GM19397 (cell line): ENCODE data around the gene EXOC7.

Experiments
- ATAC-seq: cut with Tn5 transposase; IDR thresholded peaks from one replicate; pipeline ENCODE4 v1.9.1; 2021; ENCODE audit warnings: mild to moderate bottlenecking, moderate library complexity; ENCODE audit not compliant: unreplicated experiment

The EXOC7 gene

DNA sequence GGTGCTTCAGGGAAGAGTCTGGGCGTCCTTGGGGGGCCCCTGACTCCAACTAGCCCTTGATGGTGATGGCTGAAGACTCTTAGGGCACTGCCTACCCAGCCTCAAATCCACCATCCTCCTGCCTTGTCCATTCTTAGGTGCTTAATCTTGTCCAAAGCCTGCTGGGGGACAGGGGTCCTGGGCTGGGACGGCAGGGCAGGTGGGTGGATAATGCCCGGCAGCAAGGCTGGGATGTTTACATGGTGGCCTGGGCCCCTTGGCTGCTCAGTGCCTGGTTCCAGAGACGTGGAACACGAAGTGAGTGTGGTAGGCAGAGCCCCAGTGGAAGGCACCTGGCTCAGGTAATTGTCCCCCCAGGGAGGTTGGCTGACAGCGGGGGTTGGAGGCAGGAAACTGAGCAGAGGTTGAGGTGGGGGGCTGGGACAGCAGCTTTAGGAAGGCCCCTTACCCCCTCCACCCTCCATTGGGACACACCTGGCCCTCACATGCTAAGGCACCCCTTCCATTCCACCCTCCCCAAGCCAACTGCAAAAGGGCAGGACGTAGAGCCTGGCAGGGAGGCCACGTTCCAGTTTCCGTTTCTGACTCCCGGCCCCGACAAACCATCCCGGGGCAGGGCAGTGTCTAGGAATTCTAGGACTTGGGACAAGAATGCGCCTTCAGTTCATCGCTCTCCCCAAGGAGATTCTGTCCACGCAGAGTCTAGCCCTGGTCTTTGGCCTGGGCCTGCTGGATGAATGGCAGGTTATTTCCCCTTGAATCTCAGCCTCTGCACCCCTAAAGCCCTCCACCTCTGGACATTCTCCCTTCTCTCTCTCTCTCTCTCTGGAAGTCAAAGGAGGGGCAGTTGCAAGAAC is 35.5 kb upstream of the EXOC7 start:
- ATAC-seq: no peak

- no peak for ATAC-seq
Measured at GRCh38 chr17:76138234-76138895, 34.8 kb upstream of the EXOC7 start.

DNA sequence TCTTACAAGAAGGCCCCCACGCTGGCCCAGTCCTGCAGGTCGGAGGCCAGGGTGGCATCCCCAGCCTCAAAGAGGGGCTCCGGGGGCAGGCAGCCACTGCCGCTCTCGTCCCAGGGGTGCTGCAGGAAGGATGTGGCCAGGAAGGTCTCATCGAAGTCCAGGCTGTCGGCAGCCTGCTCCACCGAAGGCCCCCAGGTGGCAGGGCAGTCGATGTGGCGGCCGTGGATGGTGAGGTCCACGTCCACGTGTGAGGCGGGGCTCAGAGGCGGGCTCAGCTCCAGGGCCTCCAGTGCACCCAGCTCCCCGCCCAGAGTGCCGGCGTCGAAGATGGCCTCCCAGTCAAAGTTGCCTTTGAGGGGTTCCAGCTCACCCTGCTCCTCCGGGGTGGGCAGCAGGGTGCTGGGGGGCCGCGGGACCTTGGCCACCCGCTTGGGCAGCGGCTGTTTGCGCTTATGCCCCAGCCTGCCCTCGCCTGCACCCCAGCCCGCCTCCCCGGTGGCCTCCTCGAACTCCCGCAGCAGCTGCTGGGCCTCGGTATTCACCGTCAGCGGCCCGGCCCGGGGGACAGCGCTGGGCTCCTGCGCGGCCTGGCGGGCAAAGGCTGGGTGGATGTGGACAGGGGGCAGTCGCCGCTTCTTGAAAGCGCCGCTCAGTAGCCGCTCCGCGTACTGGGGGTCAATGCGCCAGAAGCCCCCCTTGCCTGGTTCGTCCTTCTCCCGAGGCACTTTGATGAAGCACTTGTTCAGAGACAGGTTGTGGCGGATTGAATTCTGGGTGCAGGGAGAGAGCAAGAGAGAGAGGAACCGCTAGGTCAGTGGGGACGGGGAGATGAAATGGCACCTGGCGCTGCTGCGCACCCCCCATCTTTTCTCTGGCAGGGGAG is 34.0 kb upstream of the EXOC7 start:
- ATAC-seq: no peak

GRCh38 chr17:76137001-76137350 is 33.4 kb upstream of the EXOC7 start:
- ATAC-seq: no peak

DNA sequence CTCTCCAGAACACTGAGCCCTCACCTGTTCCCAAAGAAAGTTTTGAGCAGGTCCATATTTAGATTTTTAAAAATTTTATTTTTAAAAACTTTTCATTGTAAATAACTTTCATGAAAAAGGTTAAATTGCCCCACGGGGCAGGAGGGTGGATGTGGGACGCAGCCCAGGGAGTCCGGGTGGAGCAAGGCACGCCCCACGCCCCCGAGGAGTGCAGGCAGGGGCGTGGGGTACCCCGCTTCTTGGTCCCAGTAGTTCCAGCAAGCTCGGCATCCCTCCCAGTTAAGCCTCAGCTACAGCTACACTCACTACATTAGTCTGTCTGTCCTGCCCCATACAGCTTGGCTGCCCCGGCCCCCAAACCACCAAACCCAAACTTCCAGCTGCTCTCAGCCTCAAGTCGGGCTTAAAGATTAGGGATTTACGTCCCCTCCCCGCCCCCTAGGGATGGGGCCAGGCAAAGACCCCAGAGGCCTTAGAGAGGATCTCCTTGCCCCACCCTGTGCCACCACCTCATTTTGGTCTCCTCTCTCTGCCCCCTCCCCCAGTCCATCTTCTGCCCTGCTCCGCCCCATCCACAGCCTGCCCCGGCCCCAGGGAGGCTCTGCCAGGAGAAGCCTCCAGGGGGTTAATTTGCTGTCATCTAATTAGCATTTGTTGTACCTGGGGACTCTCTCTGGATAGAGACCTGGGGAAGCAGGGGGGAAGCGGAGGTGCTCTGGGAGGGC is 32.9 kb upstream of the EXOC7 start:
- ATAC-seq: no peak

DNA sequence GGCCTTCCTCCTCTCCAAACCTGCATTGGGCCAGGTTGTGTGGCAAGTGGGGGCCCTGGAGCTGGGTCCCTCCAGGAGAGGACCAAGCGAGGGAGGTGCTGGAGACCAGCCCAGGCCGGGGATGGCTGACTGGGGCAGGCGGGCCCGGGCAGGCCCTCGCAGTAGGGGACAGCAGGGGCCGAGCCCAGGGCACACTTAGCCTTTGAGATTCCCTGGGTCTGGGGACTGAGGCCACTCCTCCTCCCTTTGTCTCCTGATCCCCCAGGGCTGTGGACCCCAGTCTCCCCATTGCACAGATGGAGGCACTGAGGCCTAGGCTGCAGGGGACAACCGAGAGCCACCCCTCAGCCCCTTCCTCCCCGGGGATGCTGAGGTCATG is 32.2 kb upstream of the EXOC7 start:
- no peak for ATAC-seq

- no peak for ATAC-seq
Measured at GRCh38 chr17:76134911-76135809, 31.6 kb upstream of the EXOC7 start.

DNA sequence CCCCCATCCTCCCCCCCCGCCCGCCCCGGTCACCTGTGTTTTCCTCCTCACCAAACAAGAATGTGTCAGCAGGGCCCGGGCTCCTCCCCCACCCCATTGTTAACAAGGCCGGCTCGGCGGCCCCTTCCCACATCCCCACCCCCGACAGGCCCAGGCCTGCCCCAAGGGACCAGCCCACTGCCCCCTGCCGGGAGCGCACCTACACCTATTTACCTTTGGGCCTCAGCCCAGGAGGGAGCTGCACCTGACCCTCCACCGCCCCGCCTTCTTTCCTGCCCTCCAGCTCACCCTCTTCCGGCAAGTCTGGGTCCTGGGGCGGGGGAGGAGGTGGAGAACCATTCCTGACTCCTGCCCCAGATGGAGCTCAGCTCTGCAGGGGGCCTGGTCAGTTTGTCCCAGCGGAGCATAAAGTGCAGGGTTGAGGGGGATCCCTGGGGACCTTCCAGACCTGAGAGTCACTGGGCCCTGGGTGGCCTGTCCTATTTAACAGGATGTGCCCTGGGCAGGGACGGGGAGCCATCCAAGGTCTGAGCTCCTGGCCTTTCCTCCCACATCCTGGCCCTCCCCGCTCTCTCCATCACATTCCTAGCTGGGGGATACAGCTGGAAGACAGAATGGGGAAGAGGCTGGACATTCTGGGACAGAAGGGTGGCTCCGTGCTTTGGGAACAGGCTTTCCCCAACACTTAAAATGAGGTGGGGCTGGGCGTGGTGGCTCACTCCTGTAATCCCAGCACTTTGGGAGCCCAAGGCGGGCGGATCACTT is 29.2 kb upstream of the EXOC7 start:
- no peak for ATAC-seq

DNA sequence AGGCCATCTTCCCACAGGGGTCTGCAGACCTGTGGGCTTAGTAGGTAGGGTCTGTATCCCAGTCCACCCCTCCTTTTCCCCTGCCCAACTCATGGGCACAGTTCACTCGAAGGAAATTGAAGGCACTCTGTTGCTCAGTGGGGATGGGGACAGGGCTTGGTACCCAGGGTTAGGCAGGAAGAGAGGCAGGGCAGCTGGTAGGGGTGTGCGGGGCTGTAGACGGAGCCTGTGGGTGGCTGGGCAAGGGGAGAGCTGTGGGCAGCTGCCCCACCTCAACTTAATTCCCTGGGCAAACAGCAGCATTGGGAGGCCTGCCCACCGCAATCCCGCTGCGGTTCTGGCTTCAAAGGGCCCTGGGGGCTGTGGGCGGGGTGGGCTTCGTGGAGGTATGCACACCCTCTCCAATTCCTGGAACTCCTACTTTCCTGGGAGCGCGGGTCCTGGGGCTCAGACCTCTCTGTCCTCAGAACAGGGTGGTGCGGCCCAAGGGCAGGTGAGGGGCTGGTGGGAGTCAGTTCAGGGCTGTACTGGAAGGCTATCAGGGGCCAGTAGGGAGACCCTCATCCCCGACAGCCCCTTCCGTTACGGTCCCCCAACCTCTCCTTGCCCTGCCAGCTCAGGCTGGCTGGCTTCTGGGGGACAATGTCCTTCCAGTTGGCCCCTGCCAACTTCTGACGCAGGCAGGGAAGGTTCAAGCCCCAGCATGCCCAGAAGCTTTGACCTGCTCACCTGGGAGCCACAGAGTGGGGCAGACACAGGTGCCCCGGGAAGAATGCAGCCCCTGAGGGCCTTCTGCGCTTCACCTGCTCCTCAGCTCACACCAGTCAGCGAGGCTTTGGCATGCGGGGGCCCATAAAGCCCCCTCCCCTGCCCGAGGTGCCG is 28.3 kb upstream of the EXOC7 start:
- no peak for ATAC-seq

GRCh38 chr17:76131051-76131691 is 27.6 kb upstream of the EXOC7 start:
- ATAC-seq: no peak

DNA sequence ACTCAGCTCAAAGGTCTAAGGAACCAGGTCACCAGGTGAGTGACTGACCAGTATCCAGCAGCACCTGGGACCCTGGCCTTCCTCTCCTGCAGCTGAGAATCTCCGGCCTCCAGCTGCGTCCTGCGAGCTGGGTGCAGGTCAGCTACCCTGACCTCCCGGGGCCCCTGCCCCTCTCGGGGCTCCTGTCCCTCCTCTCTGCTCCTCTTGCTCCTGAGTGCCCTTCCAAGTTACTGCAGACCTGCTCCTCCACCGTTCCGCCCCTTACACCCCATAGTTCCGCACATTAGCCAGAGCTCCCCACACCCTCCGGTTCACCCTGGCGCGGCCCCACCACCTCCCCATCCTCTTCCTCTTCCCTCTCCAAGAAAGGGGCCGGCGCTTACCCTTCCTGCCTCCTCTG is 26.9 kb upstream of the EXOC7 start:
- ATAC-seq: no peak

GRCh38 chr17:76125922-76126321 is 22.3 kb upstream of the EXOC7 start:
- no peak for ATAC-seq

DNA sequence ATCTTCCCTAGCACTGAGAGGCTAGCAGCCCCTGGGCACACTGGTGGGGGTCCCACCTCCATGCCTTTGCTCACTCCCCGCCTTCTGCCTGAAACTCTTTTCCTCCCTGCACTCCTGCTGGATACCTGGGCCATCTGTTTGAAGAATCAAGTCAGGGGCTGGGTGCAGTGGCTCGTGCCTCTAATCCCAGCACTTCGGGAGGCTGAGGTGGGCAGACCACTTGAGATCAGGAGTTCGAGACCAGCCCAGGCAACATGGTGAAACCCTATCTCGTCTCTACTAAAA is 21.7 kb upstream of the EXOC7 start:
- no peak for ATAC-seq

GRCh38 chr17:76124582-76125390 is 21.2 kb upstream of the EXOC7 start:
- ATAC-seq: no peak

DNA sequence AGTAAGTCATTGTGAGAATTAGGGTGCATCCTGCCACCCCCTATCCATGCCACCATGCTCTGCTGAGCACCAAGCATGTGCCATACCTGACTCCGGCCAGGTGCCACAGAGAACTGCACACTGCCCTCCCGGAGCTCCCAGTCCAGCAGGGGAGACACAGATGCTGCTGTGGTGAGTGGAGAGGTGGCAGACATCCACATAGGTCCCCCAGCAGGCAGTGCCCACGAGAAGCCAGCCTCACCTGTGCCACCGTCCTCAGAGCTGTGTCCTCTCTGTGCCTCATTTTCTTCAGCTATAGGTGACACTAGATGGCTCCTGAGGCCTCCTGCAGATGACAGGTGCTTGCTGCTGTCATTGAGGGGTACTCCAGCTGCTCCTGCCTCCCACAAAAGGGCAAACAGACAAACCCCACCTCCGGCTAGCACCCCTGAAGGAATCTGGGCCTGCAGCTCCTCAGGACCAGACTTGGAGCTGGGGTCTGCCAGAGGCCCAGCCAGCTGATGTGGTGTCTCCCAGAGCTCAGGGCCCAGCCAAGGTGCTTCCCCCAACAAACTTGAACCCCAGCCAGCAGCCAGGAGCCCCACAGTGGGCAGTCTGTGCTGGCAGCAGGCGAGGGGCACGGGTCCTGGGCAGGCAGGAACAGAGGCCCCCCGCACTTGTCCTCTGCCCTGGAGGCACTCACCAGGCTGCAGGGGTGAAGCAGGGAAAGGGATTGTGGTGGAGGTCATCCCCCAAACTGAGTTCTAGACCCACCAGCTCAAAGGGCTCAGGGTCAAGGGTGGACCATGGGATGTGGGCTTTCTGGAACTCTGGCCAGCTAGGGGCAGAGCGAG is 20.4 kb upstream of the EXOC7 start:
- no peak for ATAC-seq

GRCh38 chr17:76123191-76123499 is 19.6 kb upstream of the EXOC7 start:
- no peak for ATAC-seq
